GM19023 (cell line): ENCODE data around the gene FRYL.
"Not testable (repeated sequence)": the region's sequence is repeated elsewhere in the genome, so short reads cannot be mapped to it uniquely, and the experiment has no call there.

Experiments used
- ATAC-seq: cut with Tn5 transposase; IDR thresholded peaks from one replicate; pipeline ENCODE4 v1.9.1; 2021; ENCODE audit warnings: mild to moderate bottlenecking, moderate library complexity; ENCODE audit not compliant: unreplicated experiment

The FRYL gene

DNA sequence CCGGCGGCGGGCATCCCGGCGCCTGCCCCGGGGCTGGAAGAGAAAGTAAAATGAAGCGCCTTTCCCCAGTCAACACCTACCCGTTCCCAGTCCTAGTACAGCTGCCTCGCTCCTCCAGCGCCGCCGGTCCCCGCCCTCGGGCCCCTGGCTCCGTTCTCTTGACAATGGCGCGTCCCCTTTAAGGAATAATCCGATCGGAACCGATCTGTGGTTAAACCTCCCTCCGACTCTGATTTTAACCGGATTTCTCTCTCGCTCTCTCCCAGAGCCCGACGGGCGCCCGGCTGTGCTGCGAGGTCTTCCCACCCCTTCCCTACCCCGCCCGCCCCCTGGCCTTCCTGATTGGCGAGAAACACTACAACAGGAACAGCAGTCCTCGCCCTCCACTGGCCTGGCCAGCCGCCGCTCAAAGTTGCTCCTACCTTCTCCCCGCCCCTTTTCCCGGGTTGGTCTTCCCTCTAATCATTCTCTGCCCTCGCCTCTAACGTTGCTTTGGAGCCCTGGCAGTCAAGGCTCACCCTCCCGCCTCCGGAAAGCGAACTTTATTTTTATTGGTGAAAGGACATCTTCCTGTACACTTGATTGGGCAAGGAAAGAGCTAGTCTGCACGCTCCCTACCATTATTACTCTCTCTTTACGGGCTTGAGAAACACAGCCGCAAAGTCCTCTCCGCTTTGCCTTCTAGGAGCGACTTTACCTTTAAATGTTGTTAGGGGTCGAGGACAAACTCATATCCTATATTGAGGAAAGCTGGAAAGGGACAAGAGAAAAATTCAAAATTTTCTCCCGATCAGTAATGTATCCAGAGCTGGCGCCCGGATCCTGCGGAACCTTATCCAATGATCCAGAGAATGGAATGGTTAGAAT is at the start of gene FRYL:
Gene FRYL (minus strand): TSS at position 282 of the 867 bp plus-strand sequence. CDS start 145,869 bp downstream, outside the sequence.
- peak; percentile 89 for ATAC-seq

DNA sequence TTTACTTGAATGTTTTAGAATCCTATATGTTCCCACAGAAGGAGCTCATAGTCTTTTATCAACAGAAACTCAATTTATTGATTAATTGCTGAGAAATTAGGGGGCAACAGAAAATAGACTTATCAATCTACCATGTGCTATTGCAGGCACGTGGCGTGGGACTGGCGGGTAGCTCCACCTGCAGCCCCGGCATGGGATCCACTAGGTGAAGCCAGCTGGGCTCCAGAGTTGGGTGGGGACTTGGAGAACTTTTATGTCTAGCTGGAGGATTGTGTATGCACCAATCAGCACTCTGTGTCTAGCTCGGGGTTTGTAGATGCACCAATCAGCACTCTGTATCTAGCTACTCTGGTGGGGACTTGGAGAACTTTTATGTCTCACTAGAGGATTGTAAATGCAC is 47.5 kb upstream of the FRYL start:
- no peak for ATAC-seq

DNA sequence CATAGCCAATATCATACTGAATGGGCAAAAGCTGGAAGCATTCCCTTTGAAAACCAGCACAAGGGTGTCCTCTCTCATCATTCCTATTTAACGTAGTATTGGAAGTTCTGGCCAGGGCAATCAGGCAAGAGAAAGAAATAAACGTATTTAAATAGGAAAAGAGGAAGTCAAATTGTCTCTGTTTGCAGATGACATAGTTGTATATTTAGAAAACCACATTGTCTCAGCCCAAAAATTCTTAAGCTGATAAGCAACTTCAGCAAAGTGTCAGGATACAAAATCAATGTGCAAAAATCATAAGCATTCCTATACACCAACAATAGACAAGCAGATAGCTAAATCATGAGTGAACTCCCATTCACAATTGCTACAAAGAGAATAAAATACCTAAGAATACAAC is 41.4 kb upstream of the FRYL start:
- not testable (repeated sequence) for ATAC-seq

DNA sequence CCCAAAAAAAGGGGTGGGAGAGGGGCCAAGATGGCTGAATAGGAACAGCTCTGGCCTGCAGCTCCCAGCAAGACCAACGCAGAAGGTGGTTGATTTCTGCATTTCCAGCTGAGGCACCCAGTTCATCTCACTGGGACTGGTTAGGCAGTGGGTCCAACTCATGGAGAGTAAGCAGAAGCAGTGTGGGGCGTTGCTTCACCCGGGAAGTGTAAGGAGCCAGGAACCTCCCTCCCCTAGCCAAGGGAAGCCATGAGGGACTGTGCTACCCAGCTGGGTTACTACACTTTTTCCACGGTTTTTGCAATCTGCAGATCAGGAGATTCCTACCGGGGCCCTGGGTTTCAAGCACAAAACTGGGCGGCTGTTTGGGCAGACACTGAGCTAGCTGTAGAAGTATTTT is 36.9 kb upstream of the FRYL start:
- ATAC-seq = no peak

DNA sequence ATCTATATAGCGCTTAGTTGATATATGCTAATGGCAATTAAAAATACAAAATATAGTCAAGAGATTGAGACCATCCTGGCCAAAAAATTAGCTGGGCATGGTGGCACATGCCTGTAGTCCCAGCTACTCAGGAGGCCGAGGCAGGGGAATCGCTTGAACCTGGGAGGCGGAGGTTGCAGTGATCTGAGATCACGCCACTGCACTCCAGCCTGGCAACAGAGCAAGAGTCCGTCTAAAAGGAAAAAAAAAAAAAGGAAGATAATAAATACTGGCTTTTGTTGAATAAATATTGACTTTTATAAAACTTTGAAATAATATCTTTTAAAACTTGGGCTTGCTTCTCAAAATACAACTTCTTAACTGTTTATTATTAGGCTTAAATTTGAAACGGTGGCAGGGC is 36.2 kb upstream of the FRYL start:
- ATAC-seq = not testable (repeated sequence)

DNA sequence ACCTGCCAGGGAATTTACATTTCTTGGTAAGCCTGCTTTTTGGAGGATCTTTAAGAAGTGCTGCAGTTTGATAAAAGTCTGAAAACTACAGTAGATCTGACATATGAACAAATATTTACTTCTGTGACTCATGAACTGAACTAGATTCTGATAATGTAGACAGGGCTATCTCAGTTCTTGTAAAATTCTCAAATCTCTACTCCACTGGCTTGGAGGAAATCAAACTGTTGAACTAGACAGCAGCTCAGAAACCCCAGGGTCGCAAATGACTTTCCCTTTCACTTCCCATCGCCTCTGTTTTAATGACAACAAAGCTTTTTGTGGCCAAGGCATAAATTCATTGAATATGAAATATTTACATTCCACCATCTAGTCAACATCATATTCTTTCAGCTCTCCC is 35.4 kb upstream of the FRYL start:
- ATAC-seq = no peak

DNA sequence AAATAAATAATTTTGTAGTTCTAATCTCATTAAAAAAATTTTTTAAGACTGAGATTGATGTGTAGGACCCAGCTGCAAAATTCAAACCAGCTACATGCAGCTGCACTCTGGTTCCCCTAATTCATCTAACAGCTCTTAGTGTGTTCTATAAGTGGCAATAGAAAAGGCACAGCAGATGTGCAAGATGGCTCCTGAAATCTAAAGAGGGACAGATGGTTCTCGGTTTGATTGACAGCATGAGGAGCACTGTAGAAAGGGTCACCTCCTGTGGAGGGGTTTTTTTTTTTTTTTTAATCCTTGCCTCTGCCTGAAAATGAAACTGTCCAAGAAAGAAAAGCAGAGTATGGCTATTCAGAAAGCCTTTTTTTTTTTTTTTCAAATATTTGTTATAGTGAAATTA is 33.9 kb upstream of the FRYL start:
- ATAC-seq = peak; percentile 76

DNA sequence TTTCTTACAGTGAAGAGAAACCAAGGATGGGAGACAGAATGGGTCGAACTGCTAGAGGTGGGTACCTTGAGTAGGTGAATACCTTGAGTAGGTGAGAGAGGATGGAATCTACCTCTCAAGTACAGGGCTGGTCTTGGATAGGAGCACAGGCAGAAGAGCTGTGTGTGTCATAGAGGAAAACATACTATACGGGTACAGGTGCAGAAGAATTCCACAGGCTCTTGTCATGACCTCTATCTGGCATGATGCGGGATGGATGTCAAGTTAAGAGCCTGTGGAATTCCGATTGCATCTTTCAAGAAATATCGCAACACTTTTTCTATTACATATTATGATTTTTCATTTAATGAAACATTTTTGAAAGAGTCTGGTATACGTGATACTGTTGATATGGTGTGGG is 32.8 kb upstream of the FRYL start:
- ATAC-seq = no peak

DNA sequence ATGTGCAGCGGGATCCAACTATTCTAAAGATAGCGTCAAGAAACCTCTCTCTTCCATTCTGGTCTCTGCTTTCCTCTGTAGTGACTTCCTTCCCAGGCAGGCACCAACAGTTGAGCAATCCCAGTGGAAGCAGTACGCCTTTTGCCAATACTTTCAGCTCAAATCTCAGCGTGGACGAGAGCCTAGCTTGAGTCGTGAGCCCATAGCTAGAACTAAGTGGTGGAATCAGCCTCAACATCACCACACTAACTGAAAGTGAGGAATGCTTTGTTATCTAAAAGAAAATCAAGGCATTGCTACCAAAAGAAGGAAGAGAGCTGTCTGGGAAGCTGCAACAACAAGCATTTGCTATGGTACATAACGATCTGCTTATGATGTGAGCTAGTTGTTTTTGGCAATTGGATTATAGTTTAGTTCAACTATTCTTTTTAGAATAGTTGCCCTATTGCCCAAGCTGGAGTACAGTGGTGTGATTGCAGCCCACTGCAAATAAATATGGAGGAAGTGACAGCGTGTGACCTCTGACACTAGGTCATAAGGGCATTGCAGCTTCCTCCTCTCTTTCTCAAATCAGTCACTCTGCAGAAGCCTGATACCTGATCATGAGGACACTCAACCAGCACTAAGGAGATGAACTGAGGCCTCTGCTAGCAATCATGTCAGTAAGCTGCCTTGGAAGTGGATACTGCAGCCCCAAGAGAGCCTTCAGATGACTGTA is 24.7 kb upstream of the FRYL start:
- ATAC-seq = no peak

DNA sequence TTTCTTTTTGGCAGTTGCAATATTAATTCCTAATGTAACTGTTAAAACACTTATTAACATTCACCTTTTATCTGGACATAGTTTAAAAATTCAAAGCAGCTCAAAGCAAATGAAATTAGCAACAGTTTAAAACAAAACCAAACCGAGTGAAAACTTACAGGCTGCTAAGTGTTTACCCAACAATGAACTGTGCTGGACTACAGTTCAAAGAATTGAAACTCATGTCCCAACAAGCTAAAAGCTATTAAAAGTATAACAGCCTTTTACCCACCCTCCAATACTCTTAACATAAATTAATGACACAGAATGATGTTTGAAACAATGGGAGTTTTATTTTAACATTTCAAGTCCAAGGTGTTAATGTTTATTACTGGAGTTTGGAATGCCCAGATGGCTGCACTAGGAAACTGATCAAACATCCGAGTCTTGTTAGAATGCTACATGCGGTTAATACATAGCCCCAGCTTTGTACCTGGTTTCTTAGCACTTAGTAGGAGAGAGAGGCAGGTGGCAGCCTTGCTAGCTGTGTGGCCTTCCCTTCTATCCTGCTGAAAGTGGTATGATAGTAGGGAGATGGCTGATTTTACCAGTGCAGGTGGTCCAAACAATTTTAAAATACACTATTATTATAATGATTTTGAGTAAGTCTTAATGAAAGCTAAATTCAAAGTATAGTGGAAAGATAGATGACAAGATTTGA is 21.1 kb upstream of the FRYL start:
- no peak for ATAC-seq

DNA sequence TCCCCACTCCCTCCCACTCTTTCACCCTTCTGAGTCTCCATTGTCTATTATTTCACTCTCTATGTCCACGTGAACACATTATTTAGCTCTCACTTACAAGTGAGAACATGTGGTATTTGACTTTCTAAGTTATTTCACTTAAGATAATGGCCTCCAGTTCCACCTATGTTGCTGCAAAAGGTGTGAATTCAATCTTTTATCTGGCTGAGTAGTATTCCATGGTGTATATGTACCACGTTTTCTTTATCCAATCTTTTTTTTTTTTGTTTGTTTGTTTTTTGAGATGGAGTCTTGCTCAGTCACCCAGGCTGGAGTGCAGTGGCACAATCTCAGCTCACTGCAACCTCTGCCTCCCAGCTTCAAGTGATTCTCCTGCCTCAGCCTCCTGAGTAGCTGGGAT is 20.1 kb upstream of the FRYL start:
- ATAC-seq = not testable (repeated sequence)

DNA sequence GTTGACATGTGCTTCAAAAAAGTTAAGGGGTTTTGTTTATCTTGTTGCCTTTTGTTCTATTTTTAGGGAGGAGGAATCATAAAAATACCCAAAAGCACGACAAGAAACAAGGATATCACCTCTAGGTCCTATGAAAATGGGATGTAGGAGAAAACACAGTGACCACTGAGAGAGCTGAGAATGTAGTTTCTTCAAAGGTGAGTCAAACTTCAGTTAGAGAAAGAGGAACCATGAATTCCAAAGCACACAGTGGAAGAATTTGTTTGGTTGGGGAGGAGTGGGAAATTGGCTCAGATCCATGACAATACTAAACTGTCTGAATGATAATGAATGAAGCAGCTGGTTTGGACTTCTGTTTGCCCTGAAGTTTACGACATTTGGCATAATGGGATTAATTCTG is 19.1 kb upstream of the FRYL start:
- ATAC-seq = no peak

DNA sequence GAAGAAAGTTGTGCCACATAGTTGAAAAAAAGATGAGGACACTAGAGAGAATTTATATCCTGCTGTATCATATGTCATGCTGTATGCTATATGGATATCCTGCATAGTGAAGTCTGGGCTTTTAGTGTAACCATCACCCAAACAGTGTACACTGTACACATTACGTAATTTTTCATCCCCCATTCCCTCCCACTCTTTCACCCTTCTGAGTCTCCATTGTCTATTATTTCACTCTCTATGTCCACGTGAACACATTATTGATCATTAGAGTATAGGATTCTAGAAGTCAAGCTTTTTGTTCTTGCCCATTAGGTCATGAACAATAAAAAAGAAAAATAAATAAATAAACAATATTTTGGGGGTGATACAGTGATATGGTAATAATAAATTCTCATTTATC is 18.0 kb upstream of the FRYL start:
- ATAC-seq = no peak

DNA sequence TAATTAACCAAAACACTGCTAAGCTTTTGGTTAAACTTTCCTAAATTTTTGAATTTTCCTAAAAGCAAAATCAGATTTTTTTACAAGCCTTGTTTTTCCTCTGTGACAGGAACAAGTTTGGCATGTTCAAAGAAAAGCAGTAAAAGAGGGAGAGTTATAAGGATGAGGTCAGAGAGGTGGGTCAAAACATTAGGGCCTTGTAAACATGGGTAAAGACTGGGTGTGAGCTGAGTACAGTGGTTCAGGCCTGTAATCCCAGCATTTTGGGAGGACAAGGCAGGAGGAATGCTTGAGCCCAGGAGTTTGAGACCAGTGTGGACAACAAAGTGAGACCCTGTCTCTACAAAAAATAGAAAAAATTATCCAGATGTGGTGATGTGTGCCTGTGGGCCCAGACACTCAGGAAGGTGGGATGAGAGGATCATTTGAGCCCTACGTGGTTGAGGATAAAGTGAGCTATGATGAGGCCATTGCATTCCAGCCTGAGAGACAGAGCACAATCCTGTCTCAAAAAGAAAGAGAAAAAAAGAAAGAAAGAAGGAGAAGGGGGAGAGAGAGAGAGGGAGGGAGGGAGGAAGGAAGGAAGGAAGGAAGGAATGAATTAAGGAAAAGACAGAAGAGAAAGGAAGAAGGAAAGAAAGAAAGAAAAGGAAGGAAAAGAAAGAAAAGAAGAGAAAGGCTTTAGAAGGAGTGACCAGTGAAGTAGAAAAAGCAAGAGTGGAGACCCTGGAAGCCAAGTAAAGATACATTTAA is 17.0 kb upstream of the FRYL start:
- ATAC-seq = no peak

DNA sequence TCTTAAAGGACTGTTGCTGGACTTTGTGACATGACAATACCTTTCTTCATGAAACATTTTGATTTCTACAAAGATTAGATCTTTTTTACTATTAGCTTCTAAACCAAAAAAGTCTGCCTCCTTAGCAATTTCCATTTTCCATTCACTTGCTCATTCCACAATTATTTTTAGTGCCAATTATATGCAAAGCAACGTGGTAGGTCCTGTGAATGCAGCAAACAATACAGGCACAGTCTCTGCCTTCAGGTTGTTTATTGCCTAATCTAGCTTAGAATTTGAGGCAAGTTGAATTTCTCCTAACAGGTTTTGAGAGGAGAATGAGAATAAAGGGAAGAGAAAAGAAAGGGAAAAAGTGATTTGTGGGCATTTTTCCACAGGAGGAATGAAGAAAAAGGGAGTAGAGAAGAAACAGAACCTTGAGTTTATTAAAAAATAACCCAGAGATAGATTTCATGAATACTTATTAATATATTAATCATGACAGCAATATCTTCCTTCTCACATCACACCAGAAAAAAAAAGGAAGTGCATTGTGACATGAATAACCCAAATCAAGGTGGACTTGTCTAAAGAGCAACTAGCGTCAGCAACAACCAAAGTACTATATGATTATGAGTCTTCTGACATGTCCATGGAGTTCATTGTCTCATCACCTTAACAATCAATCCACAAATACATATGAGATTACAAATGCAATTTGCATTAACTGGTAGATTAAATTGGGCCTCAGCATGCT is 16.3 kb upstream of the FRYL start:
- no peak for ATAC-seq

DNA sequence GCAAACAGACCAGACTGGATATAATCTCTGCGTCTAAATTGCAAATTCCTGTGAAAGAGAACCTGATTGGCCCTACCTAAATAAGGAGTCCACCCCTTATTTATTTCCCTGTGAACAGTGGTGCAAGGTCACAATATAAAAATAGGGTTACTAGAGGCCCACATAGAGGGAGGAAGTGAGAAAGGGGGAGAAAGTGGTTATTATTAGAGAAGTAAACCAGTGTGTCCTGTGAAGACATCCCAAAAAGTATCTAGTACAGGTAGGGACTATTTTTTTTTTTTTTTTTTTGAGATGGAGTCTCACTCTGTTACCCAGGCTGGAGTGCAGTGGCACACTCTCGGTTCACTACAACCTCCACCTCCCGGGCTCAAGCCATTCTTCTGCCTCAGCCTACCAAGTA is 15.0 kb upstream of the FRYL start:
- no peak for ATAC-seq

DNA sequence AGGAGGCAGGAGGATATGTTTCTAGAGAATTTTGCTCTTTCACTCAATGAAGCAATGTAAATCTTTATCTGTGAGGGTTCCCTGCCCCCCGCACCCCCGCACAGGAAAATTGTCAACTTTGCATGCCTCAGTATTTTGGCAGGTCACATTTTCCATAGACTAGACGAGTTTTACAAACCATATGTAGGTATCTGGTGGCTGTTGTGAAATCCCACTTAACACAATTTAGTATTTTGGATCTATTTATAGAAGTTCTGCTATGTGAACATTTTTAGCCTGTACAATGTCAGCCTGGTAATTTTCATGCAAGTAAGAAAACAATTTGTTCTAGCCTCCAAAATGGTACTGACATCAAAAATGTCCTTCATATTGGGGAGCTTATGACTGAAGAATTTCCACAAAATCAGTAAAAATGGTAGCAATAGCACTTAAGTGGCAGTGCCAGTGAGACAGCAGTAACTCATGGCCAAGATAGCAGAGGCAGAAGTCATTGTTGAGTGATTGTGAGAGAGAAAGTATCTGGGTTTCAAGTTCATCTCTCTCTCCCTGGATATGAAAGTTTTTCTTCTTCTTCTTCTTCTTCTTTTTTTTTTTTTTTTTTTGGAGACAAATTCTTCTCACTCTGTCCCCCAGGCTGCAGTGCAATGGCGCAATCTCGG is 12.4 kb upstream of the FRYL start:
- no peak for ATAC-seq

DNA sequence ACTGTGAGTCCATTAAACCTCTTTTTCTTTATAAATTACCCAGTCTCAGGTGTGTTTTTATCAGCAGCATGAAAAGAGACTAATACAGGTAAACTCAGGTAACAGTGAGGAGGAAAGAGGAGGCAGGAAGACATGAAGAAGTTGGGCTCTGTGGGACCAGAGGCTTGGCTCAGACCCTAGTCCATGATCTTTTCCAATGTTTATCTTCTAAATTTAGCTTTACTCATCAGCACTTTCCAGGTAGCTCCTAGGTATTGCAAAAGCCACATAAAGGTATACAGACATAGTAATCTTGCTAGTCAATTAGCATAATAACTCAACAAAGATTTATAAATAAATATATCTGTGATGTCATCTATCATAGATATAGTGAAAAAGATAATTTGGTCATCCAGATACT is 11.2 kb upstream of the FRYL start:
- ATAC-seq = no peak

DNA sequence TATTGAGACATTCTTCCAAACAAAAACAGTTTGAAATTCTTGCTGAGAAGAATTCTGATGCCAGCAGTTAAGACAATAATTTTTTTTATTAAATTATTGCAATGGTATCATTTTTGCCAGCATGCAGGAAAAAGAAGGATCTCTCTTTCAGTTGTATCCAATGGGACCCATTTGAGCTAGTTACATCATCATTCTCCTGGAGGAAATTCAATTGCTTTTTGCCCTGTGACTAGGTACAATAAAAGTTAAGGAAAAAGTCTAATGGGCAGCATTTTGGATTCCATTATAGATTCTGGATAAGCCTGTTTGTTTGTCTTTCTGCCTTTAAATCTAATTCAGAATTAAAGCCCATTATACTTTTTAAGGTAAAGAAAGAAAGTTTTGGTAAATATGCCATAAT is 10.5 kb upstream of the FRYL start:
- no peak for ATAC-seq

DNA sequence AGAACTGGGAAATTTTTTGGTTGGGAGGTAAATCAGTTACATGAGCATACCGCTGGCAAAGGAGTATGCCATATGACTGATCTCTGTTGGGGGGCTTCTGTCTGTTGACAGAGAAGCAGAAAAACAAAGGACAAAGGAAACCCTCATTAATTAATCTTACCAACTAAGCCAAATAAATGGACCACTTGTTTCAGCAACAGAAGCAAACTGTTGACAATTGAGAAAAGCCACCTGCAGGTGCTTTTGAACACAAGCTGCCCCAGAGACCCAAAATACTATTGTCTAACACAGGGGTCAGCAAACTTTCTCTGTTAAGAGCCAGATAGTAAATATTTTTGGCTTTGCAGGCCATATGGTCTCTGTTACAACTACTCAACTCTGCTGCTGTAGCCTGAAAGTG is 7.0 kb upstream of the FRYL start:
- no peak for ATAC-seq
